ENCODE data around the gene RHOV.

RHOV gene

DNA sequence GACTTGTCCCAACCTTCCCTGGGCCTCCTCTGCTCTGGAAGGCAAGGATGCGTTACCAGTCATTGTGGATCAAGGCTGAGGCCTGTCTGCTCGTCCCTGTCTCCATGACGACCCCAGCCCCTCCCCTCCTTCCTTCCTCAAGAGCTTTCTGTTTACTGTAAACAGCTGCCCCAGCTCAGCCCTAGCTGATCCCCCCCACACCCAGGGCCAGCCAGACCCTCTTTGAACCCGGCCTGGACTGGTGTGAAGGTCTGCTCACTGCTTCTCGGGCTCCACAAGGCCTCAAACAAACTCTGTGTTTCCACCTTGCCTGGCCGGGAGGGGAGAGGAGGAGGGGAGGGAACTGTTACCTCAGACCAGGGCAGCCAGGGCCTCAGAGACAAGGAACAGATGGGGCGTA, 37.1 kb upstream of the RHOV start:
- DNase-seq: no peak
- TF ChIP-seq POLR2A (IDR thresholded peaks at IDR 0.05; ENCODE audit: low read length) (no peak), GATA1 (IDR thresholded peaks at IDR 0.05; ENCODE audit: low read depth, low read length) (no peak)

- TF ChIP-seq GATA1 (IDR thresholded peaks at IDR 0.05; ENCODE audit: low read depth, low read length) (no peak), POLR2A (IDR thresholded peaks at IDR 0.05; ENCODE audit: low read length) (no peak)
- no peak for DNase-seq
Observed at GRCh38 chr15:40909662-40910630, 35.9 kb upstream of the RHOV start.

GRCh38 chr15:40908095-40908494, 34.1 kb upstream of the RHOV start:
- DNase-seq: no peak
- no peak for TF ChIP-seq POLR2A (IDR thresholded peaks at IDR 0.05; ENCODE audit: low read length)
- no peak for TF ChIP-seq GATA1 (IDR thresholded peaks at IDR 0.05; ENCODE audit: low read depth, low read length)

- TF ChIP-seq GATA1 (IDR thresholded peaks at IDR 0.05; ENCODE audit: low read depth, low read length): no peak
- no peak for TF ChIP-seq POLR2A (IDR thresholded peaks at IDR 0.05; ENCODE audit: low read length)
- no peak for DNase-seq
Observed at GRCh38 chr15:40906991-40907802, 33.2 kb upstream of the RHOV start.

DNA sequence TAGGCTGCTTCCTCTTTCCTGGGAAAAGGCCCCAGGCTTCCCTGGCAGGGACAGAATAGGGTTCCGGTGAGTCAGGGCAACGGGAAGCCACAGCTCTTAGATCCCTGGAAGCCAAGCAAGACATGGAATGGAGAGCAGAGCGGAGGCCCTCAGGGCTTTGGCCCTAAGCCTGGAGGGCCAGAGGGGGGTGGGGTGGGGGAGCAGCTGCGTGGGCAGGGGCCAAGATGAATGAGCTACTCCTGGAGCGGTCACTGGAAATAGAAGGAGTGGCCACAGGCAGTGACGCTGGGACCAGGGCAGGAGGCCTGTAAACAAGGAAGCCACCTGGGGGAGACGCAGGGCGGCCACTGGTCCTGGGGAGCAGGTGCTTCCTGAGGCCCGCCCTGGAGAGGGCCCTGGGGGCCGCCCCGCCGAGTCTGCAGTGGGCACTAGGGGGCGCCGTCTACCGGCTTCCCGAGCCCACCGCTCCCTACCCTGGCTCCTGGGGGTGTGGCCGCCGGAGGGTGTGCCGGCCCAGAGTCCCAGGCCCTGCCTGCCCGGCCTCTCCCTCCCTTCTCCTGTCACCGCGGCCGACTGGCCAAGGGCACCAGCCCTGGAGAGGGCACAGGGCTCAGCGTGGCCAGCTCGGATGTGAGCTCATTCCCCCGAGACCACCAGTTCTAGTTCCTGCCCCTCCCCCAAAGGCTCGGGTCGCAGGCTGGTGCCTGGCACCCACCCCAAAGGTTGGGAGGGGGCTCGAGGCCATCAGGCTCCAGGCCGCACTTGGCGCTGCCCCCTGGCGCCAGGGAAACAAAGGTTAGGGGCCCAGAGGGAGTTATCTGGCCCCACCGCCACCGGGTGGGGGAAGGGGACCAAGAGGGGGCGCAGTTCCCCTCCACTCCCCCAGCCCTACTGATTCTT, 32.3 kb upstream of the RHOV start:
- peak; percentile 79 to 87 for DNase-seq
- TF ChIP-seq POLR2A (IDR thresholded peaks at IDR 0.05; ENCODE audit: low read length) (no peak), GATA1 (IDR thresholded peaks at IDR 0.05; ENCODE audit: low read depth, low read length) (no peak)

GRCh38 chr15:40904552-40905201, 30.6 kb upstream of the RHOV start:
- DNase-seq: no peak
- TF ChIP-seq POLR2A (IDR thresholded peaks at IDR 0.05; ENCODE audit: low read length) (no peak), GATA1 (IDR thresholded peaks at IDR 0.05; ENCODE audit: low read depth, low read length) (no peak)

DNA sequence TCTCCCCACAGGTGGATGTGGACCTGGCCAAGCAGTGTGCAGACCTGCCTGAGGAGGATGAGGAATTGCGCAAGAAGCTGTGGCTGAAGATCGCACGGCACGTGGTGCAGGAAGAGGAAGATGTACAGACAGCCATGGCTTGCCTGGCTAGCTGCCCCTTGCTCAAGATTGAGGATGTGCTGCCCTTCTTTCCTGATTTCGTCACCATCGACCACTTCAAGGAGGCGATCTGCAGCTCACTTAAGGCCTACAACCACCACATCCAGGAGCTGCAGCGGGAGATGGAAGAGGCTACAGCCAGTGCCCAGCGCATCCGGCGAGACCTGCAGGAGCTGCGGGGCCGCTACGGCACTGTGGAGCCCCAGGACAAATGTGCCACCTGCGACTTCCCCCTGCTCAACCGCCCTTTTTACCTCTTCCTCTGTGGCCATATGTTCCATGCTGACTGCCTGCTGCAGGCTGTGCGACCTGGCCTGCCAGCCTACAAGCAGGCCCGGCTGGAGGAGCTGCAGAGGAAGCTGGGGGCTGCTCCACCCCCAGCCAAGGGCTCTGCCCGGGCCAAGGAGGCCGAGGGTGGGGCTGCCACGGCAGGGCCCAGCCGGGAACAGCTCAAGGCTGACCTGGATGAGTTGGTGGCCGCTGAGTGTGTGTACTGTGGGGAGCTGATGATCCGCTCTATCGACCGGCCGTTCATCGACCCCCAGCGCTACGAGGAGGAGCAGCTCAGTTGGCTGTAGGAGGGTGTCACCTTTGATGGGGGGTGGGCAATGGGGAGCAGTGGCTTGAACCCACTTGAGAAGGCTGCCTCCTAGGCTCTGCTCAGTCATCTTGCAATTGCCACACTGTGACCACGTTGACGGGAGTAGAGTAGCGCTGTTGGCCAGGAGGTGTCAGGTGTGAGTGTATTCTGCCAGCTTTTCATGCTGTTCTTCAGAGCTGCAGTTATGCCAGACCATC, 28.8 kb upstream of the RHOV start:
- TF ChIP-seq POLR2A (IDR thresholded peaks at IDR 0.05; ENCODE audit: low read length) (no peak), GATA1 (IDR thresholded peaks at IDR 0.05; ENCODE audit: low read depth, low read length) (no peak)
- no peak for DNase-seq

- DNase-seq: no peak
- TF ChIP-seq POLR2A (IDR thresholded peaks at IDR 0.05; ENCODE audit: low read length) (no peak), GATA1 (IDR thresholded peaks at IDR 0.05; ENCODE audit: low read depth, low read length) (no peak)
Observed at GRCh38 chr15:40901053-40901443, 27.0 kb upstream of the RHOV start.

GRCh38 chr15:40900256-40901052, 26.4 kb upstream of the RHOV start:
- TF ChIP-seq GATA1 (IDR thresholded peaks at IDR 0.05; ENCODE audit: low read depth, low read length): no peak
- TF ChIP-seq POLR2A (IDR thresholded peaks at IDR 0.05; ENCODE audit: low read length): no peak
- DNase-seq: no peak

GRCh38 chr15:40899536-40900207, 25.6 kb upstream of the RHOV start:
- no peak for DNase-seq
- no peak for TF ChIP-seq POLR2A (IDR thresholded peaks at IDR 0.05; ENCODE audit: low read length)
